IMR-90 (cell line): ENCODE data around the gene FLOT2. TPM values are rescaled to one million over a fixed set of nuclear protein-coding genes. Genes with fewer than 3 reads are reported as not detected.
A peak's percentile ranks its signal among the peaks of the same experiment; 100 is the strongest.

ENCODE experiments used
- ATAC-seq: fragments of 200-7000 bp; cut with Tn5 transposase; 2 replicates; pipeline ENCODE4 v1.9.1; 2020; ENCODE audit warnings: low read depth, mild to moderate bottlenecking, moderate library complexity
- BruUV-seq: library from RNA; stranded (reverse); fragments of 400-500 nt; replicated peaks from 2 replicates; lab custom pipeline; 2021; lab: Mats Ljungman, UMichigan
- CTCF ChIA-PET: fragments of 300-600 bp; formaldehyde crosslinking; extraction: SDS; loops from one replicate; lab custom pipeline; 2021; ENCODE audit warnings: antibody characterized with exemption; lab: Yijun Ruan, JAX
- POLR2A ChIA-PET: fragments of 300-600 bp; sonication (Branson Sonifier 250); formaldehyde crosslinking; loops from one replicate; lab custom pipeline; 2022; ENCODE audit warnings: antibody characterized with exemption; ENCODE audit not compliant: unreplicated experiment; lab: Charles Lee
- DNase-seq: peaks from one replicate; pipeline ENCODE4 v3.0.0; 2013
- H2AFZ ChIP-seq: replicated peaks from 2 replicates; pipeline ENCODE3; 2013; ENCODE audit warnings: low read length, mild to moderate bottlenecking; ENCODE audit not compliant: poor library complexity
- H2AK5ac ChIP-seq: 2 replicates; pipeline ENCODE4 v1.6.1; 2013; ENCODE audit warnings: low read depth, low read length, inconsistent platforms
- H2AK9ac ChIP-seq: replicated peaks from 2 replicates; pipeline ENCODE3; 2013; ENCODE audit warnings: mild to moderate bottlenecking, low read depth, low read length, moderate library complexity; ENCODE audit not compliant: poor library complexity
- H2BK120ac ChIP-seq: 2 replicates; pipeline ENCODE4 v1.6.1; 2013; ENCODE audit warnings: low read depth, low read length, inconsistent platforms
- H2BK15ac ChIP-seq: 3 replicates; pipeline ENCODE4 v1.6.1; 2013; ENCODE audit warnings: low read depth, low read length, inconsistent platforms
- H2BK20ac ChIP-seq: 2 replicates; pipeline ENCODE4 v1.6.1; 2013; ENCODE audit warnings: low read depth, mild to moderate bottlenecking, inconsistent platforms, low read length, moderate library complexity
- H2BK5ac ChIP-seq: 2 replicates; pipeline ENCODE4 v1.6.1; 2013; ENCODE audit warnings: mild to moderate bottlenecking, low read depth, low read length, inconsistent platforms; ENCODE audit not compliant: poor library complexity, severe bottlenecking
- H3K14ac ChIP-seq: replicated peaks from 2 replicates; pipeline ENCODE4 v1.6.1; 2013; ENCODE audit warnings: low read depth, low read length, inconsistent platforms
- H3K18ac ChIP-seq: 2 replicates; pipeline ENCODE4 v1.6.1; 2013; ENCODE audit warnings: low read depth, low read length, control low read depth
- H3K23ac ChIP-seq: 2 replicates; pipeline ENCODE4 v1.6.1; 2013; ENCODE audit warnings: low read depth, low read length, inconsistent platforms
- H3K27ac ChIP-seq: 2 replicates; pipeline ENCODE4 v1.5.1; 2013; ENCODE audit warnings: mild to moderate bottlenecking, control low read depth, low read length; ENCODE audit not compliant: insufficient read depth
- H3K27me3 ChIP-seq: 2 replicates; pipeline ENCODE4 v1.6.1; 2013; ENCODE audit warnings: low read length; ENCODE audit not compliant: control insufficient read depth, insufficient read depth
- H3K36me3 ChIP-seq: 2 replicates; pipeline ENCODE4 v1.6.1; 2013; ENCODE audit warnings: low read length, mixed read lengths; ENCODE audit not compliant: control insufficient read depth, insufficient read depth
- H3K4ac ChIP-seq: 2 replicates; pipeline ENCODE4 v1.6.1; 2013; ENCODE audit warnings: low read depth, low read length, inconsistent platforms
- H3K4me1 ChIP-seq: 2 replicates; pipeline ENCODE4 v1.6.1; 2013; ENCODE audit warnings: low read length, mixed read lengths; ENCODE audit not compliant: control insufficient read depth, insufficient read depth
- H3K4me2 ChIP-seq: 2 replicates; pipeline ENCODE4 v1.6.1; 2013; ENCODE audit warnings: low read depth, mild to moderate bottlenecking, control low read depth, low read length, moderate library complexity
- H3K4me3 ChIP-seq: 2 replicates; pipeline ENCODE4 v1.5.1; 2013; ENCODE audit warnings: low read depth, mild to moderate bottlenecking, control low read depth, low read length, moderate library complexity; ENCODE audit not compliant: insufficient read depth
- H3K56ac ChIP-seq: 2 replicates; pipeline ENCODE4 v1.6.1; 2013; ENCODE audit warnings: low read length, inconsistent platforms; ENCODE audit not compliant: insufficient read depth; ENCODE audit errors: extremely low read depth
- H3K79me1 ChIP-seq, 2 experiments: 2 replicates each; pipeline ENCODE4 v1.6.1; 2013; ENCODE audit warnings: low read length in 2 of 2, inconsistent platforms in 1 of 2, low read depth in 1 of 2
- H3K9ac ChIP-seq: 2 replicates; pipeline ENCODE4 v1.6.1; 2013; ENCODE audit warnings: low read depth, low read length, control low read depth
- H3K9me1 ChIP-seq: 2 replicates; pipeline ENCODE4 v1.6.1; 2013; ENCODE audit warnings: low read length, inconsistent platforms; ENCODE audit not compliant: insufficient read depth
- H3K9me3 ChIP-seq: 2 replicates; pipeline ENCODE4 v1.6.1; 2013; ENCODE audit warnings: low read length; ENCODE audit not compliant: control insufficient read depth, insufficient read depth
- H4K20me1 ChIP-seq: 2 replicates; pipeline ENCODE4 v1.6.1; 2013; ENCODE audit warnings: low read length, inconsistent platforms; ENCODE audit not compliant: insufficient read depth
- H4K5ac ChIP-seq: 2 replicates; pipeline ENCODE4 v1.6.1; 2013; ENCODE audit warnings: mild to moderate bottlenecking, low read depth, low read length, control low read depth
- H4K8ac ChIP-seq, 2 experiments: 2 replicates each; pipeline ENCODE4 v1.6.1; 2013; ENCODE audit warnings: low read depth in 2 of 2, low read length in 2 of 2, control low read depth in 1 of 2, inconsistent platforms in 1 of 2
- H4K91ac ChIP-seq: 2 replicates; pipeline ENCODE4 v1.6.1; 2013; ENCODE audit warnings: low read depth, low read length, inconsistent platforms; ENCODE audit not compliant: insufficient read depth
- BHLHE40 ChIP-seq: fragments of 150-350 bp; IDR thresholded peaks from 2 replicates; pipeline ENCODE4 v1.6.1; 2016; ENCODE audit warnings: mild to moderate bottlenecking, low read depth, low read length
- CEBPB ChIP-seq: IDR thresholded peaks from 2 replicates; pipeline ENCODE4 v1.6.1; 2012; ENCODE audit warnings: low read depth, low read length, improper control_type of control experiment
- CHD1 ChIP-seq: IDR thresholded peaks from 2 replicates; pipeline ENCODE4 v1.6.1; 2012; ENCODE audit warnings: low read depth, low read length, improper control_type of control experiment
- FOS ChIP-seq: fragments of 150-350 bp; IDR thresholded peaks from 2 replicates; pipeline ENCODE4 v1.6.1; 2016; ENCODE audit warnings: low read depth, low read length
- MAFK ChIP-seq: IDR thresholded peaks from 2 replicates; pipeline ENCODE4 v1.6.1; 2012; ENCODE audit warnings: low read depth, low read length, improper control_type of control experiment
- MAZ ChIP-seq: IDR thresholded peaks from 2 replicates; pipeline ENCODE4 v1.6.1; 2012; ENCODE audit warnings: low read depth, mild to moderate bottlenecking, low read length, improper control_type of control experiment, moderate library complexity, borderline replicate concordance
- MXI1 ChIP-seq: IDR thresholded peaks from 2 replicates; pipeline ENCODE4 v1.6.1; 2012; ENCODE audit warnings: low read depth, mild to moderate bottlenecking, low read length, moderate library complexity, borderline replicate concordance
- NFE2L2 ChIP-seq: fragments of 150-350 bp; IDR thresholded peaks from 2 replicates; pipeline ENCODE4 v1.6.1; 2016; ENCODE audit warnings: low read depth, mild to moderate bottlenecking, low read length
- POLR2A ChIP-seq: IDR thresholded peaks from 2 replicates; pipeline ENCODE4 v1.6.1; 2012; ENCODE audit warnings: mild to moderate bottlenecking, low read depth, low read length
- RAD21 ChIP-seq: IDR thresholded peaks from 2 replicates; pipeline ENCODE4 v1.6.1; 2012; ENCODE audit warnings: low read length, improper control_type of control experiment
- RCOR1 ChIP-seq: IDR thresholded peaks from 2 replicates; pipeline ENCODE4 v1.6.1; 2012; ENCODE audit warnings: mild to moderate bottlenecking, low read length, improper control_type of control experiment; ENCODE audit not compliant: insufficient replicate concordance
- RFX5 ChIP-seq: IDR thresholded peaks from 2 replicates; pipeline ENCODE4 v1.8.0; 2012; ENCODE audit warnings: low read depth, mild to moderate bottlenecking, low read length, moderate library complexity
- SMC3 ChIP-seq: fragments of 150-350 bp; IDR thresholded peaks from 2 replicates; pipeline ENCODE4 v1.6.1; 2016; ENCODE audit warnings: low read depth, mild to moderate bottlenecking, antibody characterized with exemption, low read length, moderate library complexity
- WGBS, 2 experiments: methylation state at CpG; one replicate each; pipeline versions ENCODE4 v1.1.5 to v1.1.7; 2013; ENCODE audit warnings: missing lambda C conversion rate in 2 of 2; ENCODE audit not compliant: insufficient read length in 1 of 2; ENCODE audit errors: extremely low coverage in 2 of 2; 5-methylcytosine and 5-hydroxymethylcytosine counted together
- dilution Hi-C: fragments of 300-500 bp; cut with HindIII; formaldehyde crosslinking; loops from one replicate; pipeline ENCODE4 v1.14.3; 2018; ENCODE audit warnings: low sequenced_read_pairs; ENCODE audit not compliant: unreplicated experiment
- in situ Hi-C: fragments of 300-500 bp; cut with MboI; formaldehyde crosslinking; loops from 3 replicates; pipeline ENCODE4 v1.14.3; 2019; ENCODE audit warnings: low sequenced_read_pairs, inconsistent platforms, mixed read lengths
- intact Hi-C: fragments of 100-400 bp; cut with micrococcal nuclease; formaldehyde crosslinking; loops from 2 replicates; pipeline ENCODE4 v1.10.0; 2022
- polyA plus RNA-seq, 3 experiments: library from polyadenylated mRNA; depleted of rRNA; stranded (reverse); fragments of >200 nt; gene quantifications; 2 replicates each; pipeline ENCODE4 v1.2.3, GENCODE V29; 2012; ENCODE audit warnings: low replicate concordance in 1 of 3
- total RNA-seq: library from RNA; depleted of rRNA; stranded (reverse); fragments of >200 nt; gene quantifications from 2 replicates; pipeline ENCODE4 v1.2.3, GENCODE V29; 2012
- TF ChIP-seq, protein P1 (sequence below): conservative IDR thresholded peaks from 2 replicates; pipeline ENCODE4 v1.5.1; 2012; ENCODE audit warnings: mild to moderate bottlenecking, low read depth, low read length, improper control_type of control experiment
- TF ChIP-seq, protein P2 (sequence below): fragments of 150-350 bp; IDR thresholded peaks from 2 replicates; pipeline ENCODE4 v1.6.1; 2017; ENCODE audit warnings: mild to moderate bottlenecking, antibody characterized with exemption, low read length, low read depth
- TF ChIP-seq, protein P3 (sequence below): fragments of 150-350 bp; IDR thresholded peaks from 2 replicates; pipeline ENCODE4 v1.6.1; 2016; ENCODE audit warnings: low read depth, mild to moderate bottlenecking, low read length, moderate library complexity, borderline replicate concordance

The FLOT2 gene
- total and polyA plus RNA-seq, 2 of the 4 experiments (the other 2 are of a cell fraction), result 19.7 to 67.9 TPM

DNA sequence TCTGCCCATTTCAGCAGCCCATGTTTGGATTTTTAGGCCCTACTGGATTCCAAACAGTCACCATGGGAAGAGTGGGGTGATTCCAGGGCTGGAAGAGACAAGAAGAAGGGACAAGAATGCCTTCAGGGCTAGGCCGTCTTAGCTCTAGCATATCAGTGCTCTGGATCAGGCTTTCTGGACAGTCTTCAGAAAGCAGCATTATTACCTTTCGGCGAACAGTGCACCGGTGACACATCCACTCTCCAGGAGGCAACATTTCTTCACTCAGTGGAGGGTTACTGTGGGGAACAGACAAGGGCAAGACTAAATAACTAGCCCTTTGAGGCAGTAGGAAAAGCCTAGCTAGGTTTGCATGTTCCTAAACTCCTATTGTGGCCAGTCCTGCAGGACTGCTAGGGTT, 29.3 kb upstream of the FLOT2 start:
- TF ChIP-seq, protein P1, sequence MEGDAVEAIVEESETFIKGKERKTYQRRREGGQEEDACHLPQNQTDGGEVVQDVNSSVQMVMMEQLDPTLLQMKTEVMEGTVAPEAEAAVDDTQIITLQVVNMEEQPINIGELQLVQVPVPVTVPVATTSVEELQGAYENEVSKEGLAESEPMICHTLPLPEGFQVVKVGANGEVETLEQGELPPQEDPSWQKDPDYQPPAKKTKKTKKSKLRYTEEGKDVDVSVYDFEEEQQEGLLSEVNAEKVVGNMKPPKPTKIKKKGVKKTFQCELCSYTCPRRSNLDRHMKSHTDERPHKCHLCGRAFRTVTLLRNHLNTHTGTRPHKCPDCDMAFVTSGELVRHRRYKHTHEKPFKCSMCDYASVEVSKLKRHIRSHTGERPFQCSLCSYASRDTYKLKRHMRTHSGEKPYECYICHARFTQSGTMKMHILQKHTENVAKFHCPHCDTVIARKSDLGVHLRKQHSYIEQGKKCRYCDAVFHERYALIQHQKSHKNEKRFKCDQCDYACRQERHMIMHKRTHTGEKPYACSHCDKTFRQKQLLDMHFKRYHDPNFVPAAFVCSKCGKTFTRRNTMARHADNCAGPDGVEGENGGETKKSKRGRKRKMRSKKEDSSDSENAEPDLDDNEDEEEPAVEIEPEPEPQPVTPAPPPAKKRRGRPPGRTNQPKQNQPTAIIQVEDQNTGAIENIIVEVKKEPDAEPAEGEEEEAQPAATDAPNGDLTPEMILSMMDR, result no peak
- TF ChIP-seq CEBPB (no peak), MXI1 (no peak), MAZ (no peak), NFE2L2 (no peak), MAFK (no peak), BHLHE40 (no peak), CHD1 (no peak), RCOR1 (no peak), POLR2A (no peak), SMC3 (no peak), RFX5 (no peak), FOS (no peak), RAD21 (no peak)
- TF ChIP-seq, protein P2, sequence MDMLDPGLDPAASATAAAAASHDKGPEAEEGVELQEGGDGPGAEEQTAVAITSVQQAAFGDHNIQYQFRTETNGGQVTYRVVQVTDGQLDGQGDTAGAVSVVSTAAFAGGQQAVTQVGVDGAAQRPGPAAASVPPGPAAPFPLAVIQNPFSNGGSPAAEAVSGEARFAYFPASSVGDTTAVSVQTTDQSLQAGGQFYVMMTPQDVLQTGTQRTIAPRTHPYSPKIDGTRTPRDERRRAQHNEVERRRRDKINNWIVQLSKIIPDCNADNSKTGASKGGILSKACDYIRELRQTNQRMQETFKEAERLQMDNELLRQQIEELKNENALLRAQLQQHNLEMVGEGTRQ, result no peak
- TF ChIP-seq, protein P3, sequence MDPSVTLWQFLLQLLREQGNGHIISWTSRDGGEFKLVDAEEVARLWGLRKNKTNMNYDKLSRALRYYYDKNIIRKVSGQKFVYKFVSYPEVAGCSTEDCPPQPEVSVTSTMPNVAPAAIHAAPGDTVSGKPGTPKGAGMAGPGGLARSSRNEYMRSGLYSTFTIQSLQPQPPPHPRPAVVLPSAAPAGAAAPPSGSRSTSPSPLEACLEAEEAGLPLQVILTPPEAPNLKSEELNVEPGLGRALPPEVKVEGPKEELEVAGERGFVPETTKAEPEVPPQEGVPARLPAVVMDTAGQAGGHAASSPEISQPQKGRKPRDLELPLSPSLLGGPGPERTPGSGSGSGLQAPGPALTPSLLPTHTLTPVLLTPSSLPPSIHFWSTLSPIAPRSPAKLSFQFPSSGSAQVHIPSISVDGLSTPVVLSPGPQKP, result no peak
- H4K5ac ChIP-seq, result no peak overlapping the region
- no peak overlapping the region for H4K8ac ChIP-seq
- peak overlapping the region; percentile 29; the same call in 1 of the 2 replicates for H3K4ac ChIP-seq
- H3K4me1 ChIP-seq, result peaks cover 14% of the 10 kb centered on the region
- H2BK120ac ChIP-seq, result peak overlapping the region; percentile 53; the same call in 1 of the 2 replicates
- no peak overlapping the region for H2AK9ac ChIP-seq
- peak overlapping the region; percentile 26 for H2BK5ac ChIP-seq
- no peaks in the 10 kb centered on the region for H3K27me3 ChIP-seq
- peak overlapping the region; percentile 17; the same call in 1 of the 2 replicates for H2BK20ac ChIP-seq
- WGBS, 2 experiments, result no CpG with 5 or more reads among the region's 4 CpGs
- H4K91ac ChIP-seq, result no peak overlapping the region; the same call in 1 of the 2 replicates
- POLR2A ChIA-PET, result no interaction called here
- CTCF ChIA-PET, result interaction anchor here (1.4 kb wide), 1 partner anchor 199 kb away, joined by 3 read pairs; no protein-coding TSS in a partner anchor
- H3K14ac ChIP-seq, result peak overlapping the region; percentile 40
- H3K4me2 ChIP-seq, result no peak overlapping the region
- H4K20me1 ChIP-seq, result peaks cover 84% of the 10 kb centered on the region
- peak overlapping the region; percentile 26; the same call in 1 of the 3 replicates for H2BK15ac ChIP-seq
- peaks cover 45 to 90% of the 10 kb centered on the region in 2 experiments for H3K79me1 ChIP-seq
- dilution Hi-C loops, result no loop called here
- peak overlapping the region; percentile 8; the same call in 1 of the 2 replicates for H3K23ac ChIP-seq
- peaks cover 8% of the 10 kb centered on the region for H3K9me3 ChIP-seq
- peaks cover 27% of the 10 kb centered on the region for H3K9me1 ChIP-seq
- intact Hi-C loops, result no loop called here
- no peak overlapping the region for H2AFZ ChIP-seq
- peak overlapping the region; percentile 44; the same call in 1 of the 2 replicates for H2AK5ac ChIP-seq
- in situ Hi-C loops, result no loop called here
- H3K18ac ChIP-seq, result 0 out of 2 replicates have a peak overlapping the region, but pooled peaks have one; percentile 18
- H3K36me3 ChIP-seq, result peaks cover 19% of the 10 kb centered on the region
- DNase-seq, result no peak
- H3K4me3 ChIP-seq, result no peak overlapping the region
- no peak; the same call in 1 of the 2 replicates for ATAC-seq
- no peak overlapping the region for H3K56ac ChIP-seq
- H3K27ac ChIP-seq, result no peak overlapping the region
- H3K9ac ChIP-seq, result no peak overlapping the region
- BruUV-seq, result no TSS peak
